ENCODE data around the gene CUL9. TPM values are rescaled to one million over a fixed set of nuclear protein-coding genes. Genes with fewer than 3 reads are reported as not detected.

Gene CUL9
- total and polyA plus RNA-seq, 5 donors from 2014 or later: 22.5 to 81.2 (median 24.7) TPM

GRCh38 chr6:43255408-43256054, 73.5 kb downstream of the CUL9 start:
- Histone ChIP-seq H3K27ac (ENCODE audit: insufficient read depth, low read length, poor library complexity, severe bottlenecking) (no peak overlapping the region), H3K4me1 (ENCODE audit: control insufficient read depth, insufficient read depth, low read length, poor library complexity, severe bottlenecking) (no peaks in the 10 kb centered on the region), H3K9me3 (ENCODE audit: control insufficient read depth in 2 of 2, low read length in 2 of 2) (no peaks in the 10 kb centered on the region), H3K36me3 (ENCODE audit: control insufficient read depth, insufficient read depth, low read length) (no peaks in the 10 kb centered on the region), H3K27me3 (ENCODE audit: control insufficient read depth, insufficient read depth, low read length) (no peaks in the 10 kb centered on the region), H3K4me3 (ENCODE audit: low read depth, low read length) (no peak overlapping the region)
- no peaks in the 10 kb centered on the region for H3K9me3 Mint-ChIP-seq
- peaks cover 2 to 19% (median 6%) of the 10 kb centered on the region in 4 donors for H3K4me1 Mint-ChIP-seq
- H3K27me3 Mint-ChIP-seq: no peaks in the 10 kb centered on the region
- DNase-seq (no peak), ATAC-seq (ENCODE audit: low read depth in 2 of 2) (no peak)
- peak overlapping the region in 1 of 3 donors; percentile 68 for H3K27ac Mint-ChIP-seq
- H3K36me3 Mint-ChIP-seq: no peaks in the 10 kb centered on the region
- no peak overlapping the region for H3K4me3 Mint-ChIP-seq

DNA sequence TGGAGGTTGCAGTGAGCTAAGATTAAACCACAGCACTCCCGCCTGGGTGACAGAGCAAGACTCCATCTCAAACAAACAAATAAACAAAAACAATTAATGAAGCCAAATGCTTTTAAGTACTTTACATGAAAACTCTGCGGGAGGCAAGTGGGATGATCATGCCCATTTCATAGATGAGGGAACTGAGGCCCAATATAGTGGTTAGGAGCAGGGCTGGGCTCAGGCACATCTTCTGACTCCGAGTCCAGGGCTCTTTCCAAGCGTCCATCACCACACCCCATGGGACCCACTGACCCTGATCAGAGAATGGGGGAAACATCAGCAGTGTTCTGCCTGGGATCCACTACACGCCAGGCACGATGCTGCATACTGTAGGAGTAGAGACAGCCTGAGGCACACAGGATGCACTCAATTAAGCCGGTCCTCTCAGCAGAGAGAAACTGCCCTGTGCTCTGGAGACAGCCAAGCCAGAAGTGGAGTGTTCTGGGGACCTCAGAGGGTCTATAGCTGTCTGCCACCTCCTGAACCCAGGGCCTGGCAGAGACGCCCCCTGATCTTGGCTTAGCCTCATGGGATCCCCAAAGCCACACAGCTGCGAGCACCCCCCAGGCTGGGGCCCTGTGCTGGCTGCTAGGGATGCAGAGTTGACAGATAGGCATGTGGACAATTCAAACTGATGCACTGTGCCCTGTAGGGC, 74.8 kb downstream of the CUL9 start:
- Histone ChIP-seq H3K36me3 (ENCODE audit: control insufficient read depth, insufficient read depth, low read length) (no peaks in the 10 kb centered on the region), H3K27ac (ENCODE audit: insufficient read depth, low read length, poor library complexity, severe bottlenecking) (no peak overlapping the region), H3K4me1 (ENCODE audit: control insufficient read depth, insufficient read depth, low read length, poor library complexity, severe bottlenecking) (no peaks in the 10 kb centered on the region), H3K9me3 (ENCODE audit: control insufficient read depth in 2 of 2, low read length in 2 of 2) (no peaks in the 10 kb centered on the region), H3K4me3 (ENCODE audit: low read depth, low read length) (no peak overlapping the region), H3K27me3 (ENCODE audit: control insufficient read depth, insufficient read depth, low read length) (no peaks in the 10 kb centered on the region)
- DNase-seq (no peak), ATAC-seq (ENCODE audit: low read depth in 2 of 2) (no peak)
- Mint-ChIP-seq H3K4me1 (peaks cover 0 to 8% (median under 1%) of the 10 kb centered on the region in 4 donors), H3K4me3 (no peak overlapping the region), H3K27me3 (no peaks in the 10 kb centered on the region), H3K27ac (no peak overlapping the region), H3K9me3 (no peaks in the 10 kb centered on the region), H3K36me3 (no peaks in the 10 kb centered on the region)

- peaks cover 0 to 7% (median under 1%) of the 10 kb centered on the region in 4 donors for H3K4me1 Mint-ChIP-seq
- H3K4me3 ChIP-seq (ENCODE audit: low read depth, low read length): no peak overlapping the region
- H3K9me3 Mint-ChIP-seq: no peaks in the 10 kb centered on the region
- no peaks in the 10 kb centered on the region for H3K9me3 ChIP-seq (ENCODE audit: control insufficient read depth in 2 of 2, low read length in 2 of 2)
- H3K36me3 ChIP-seq (ENCODE audit: control insufficient read depth, insufficient read depth, low read length): no peaks in the 10 kb centered on the region
- H3K27ac Mint-ChIP-seq: peak overlapping the region in 2 of 3 donors; percentile 39 to 52
- H3K4me1 ChIP-seq (ENCODE audit: control insufficient read depth, insufficient read depth, low read length, poor library complexity, severe bottlenecking): no peaks in the 10 kb centered on the region
- H3K27me3 ChIP-seq (ENCODE audit: control insufficient read depth, insufficient read depth, low read length): no peaks in the 10 kb centered on the region
- H3K27me3 Mint-ChIP-seq: no peaks in the 10 kb centered on the region
- DNase-seq (no peak), ATAC-seq (ENCODE audit: low read depth in 2 of 2) (no peak)
- no peak overlapping the region for H3K27ac ChIP-seq (ENCODE audit: insufficient read depth, low read length, poor library complexity, severe bottlenecking)
- H3K36me3 Mint-ChIP-seq: no peaks in the 10 kb centered on the region
- no peak overlapping the region for H3K4me3 Mint-ChIP-seq
Observed at GRCh38 chr6:43257367-43258145, 75.6 kb downstream of the CUL9 start.

GRCh38 chr6:43258180-43258579, 76.2 kb downstream of the CUL9 start:
- H3K4me1 ChIP-seq (ENCODE audit: control insufficient read depth, insufficient read depth, low read length, poor library complexity, severe bottlenecking): no peaks in the 10 kb centered on the region
- no peak overlapping the region for H3K4me3 ChIP-seq (ENCODE audit: low read depth, low read length)
- no peaks in the 10 kb centered on the region for H3K27me3 Mint-ChIP-seq
- H3K27ac Mint-ChIP-seq: peak overlapping the region in 1 of 3 donors; percentile 52
- H3K4me3 Mint-ChIP-seq: no peak overlapping the region
- H3K4me1 Mint-ChIP-seq: peaks cover 0 to 7% (median under 1%) of the 10 kb centered on the region in 4 donors
- no peak overlapping the region for H3K27ac ChIP-seq (ENCODE audit: insufficient read depth, low read length, poor library complexity, severe bottlenecking)
- no peaks in the 10 kb centered on the region for H3K9me3 ChIP-seq (ENCODE audit: control insufficient read depth in 2 of 2, low read length in 2 of 2)
- no peaks in the 10 kb centered on the region for H3K27me3 ChIP-seq (ENCODE audit: control insufficient read depth, insufficient read depth, low read length)
- DNase-seq (no peak), ATAC-seq (ENCODE audit: low read depth in 2 of 2) (no peak)
- H3K36me3 ChIP-seq (ENCODE audit: control insufficient read depth, insufficient read depth, low read length): no peaks in the 10 kb centered on the region
- no peaks in the 10 kb centered on the region for H3K9me3 Mint-ChIP-seq
- H3K36me3 Mint-ChIP-seq: no peaks in the 10 kb centered on the region

- Mint-ChIP-seq H3K4me1 (peaks cover 0 to 12% (median under 1%) of the 10 kb centered on the region in 4 donors), H3K27ac (no peak overlapping the region), H3K36me3 (no peaks in the 10 kb centered on the region), H3K9me3 (no peaks in the 10 kb centered on the region), H3K27me3 (no peaks in the 10 kb centered on the region), H3K4me3 (no peak overlapping the region)
- H3K4me3 ChIP-seq (ENCODE audit: low read depth, low read length): no peak overlapping the region
- H3K36me3 ChIP-seq (ENCODE audit: control insufficient read depth, insufficient read depth, low read length): no peaks in the 10 kb centered on the region
- H3K27ac ChIP-seq (ENCODE audit: insufficient read depth, low read length, poor library complexity, severe bottlenecking): no peak overlapping the region
- H3K27me3 ChIP-seq (ENCODE audit: control insufficient read depth, insufficient read depth, low read length): no peaks in the 10 kb centered on the region
- H3K9me3 ChIP-seq (ENCODE audit: control insufficient read depth in 2 of 2, low read length in 2 of 2): no peaks in the 10 kb centered on the region
- DNase-seq: no peak
- peaks cover 4% of the 10 kb centered on the region for H3K4me1 ChIP-seq (ENCODE audit: control insufficient read depth, insufficient read depth, low read length, poor library complexity, severe bottlenecking)
- no peak for ATAC-seq (ENCODE audit: low read depth in 2 of 2)
Observed at GRCh38 chr6:43258807-43259686, 77.1 kb downstream of the CUL9 start.

DNA sequence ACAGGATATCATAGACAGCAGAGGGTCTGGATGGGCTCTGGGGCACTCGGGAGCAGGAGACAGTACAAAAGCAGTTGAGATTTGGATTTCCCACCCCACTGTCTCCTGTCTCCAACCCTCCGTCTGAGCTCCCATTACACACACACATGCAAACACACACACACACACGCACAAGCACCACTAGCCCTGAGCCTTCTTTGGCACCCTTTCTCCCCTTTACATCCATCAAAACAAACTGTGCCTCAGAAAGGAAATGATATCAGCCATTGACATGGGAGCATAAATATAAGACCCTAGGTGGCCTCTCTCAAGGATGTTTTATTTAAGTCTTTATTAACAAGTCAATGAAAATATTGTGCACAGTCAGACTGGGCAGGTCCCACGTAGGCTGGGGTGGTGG, 78.8 kb downstream of the CUL9 start:
- Histone ChIP-seq H3K4me1 (ENCODE audit: control insufficient read depth, insufficient read depth, low read length, poor library complexity, severe bottlenecking) (peaks cover 4% of the 10 kb centered on the region), H3K27ac (ENCODE audit: insufficient read depth, low read length, poor library complexity, severe bottlenecking) (no peak overlapping the region), H3K27me3 (ENCODE audit: control insufficient read depth, insufficient read depth, low read length) (no peaks in the 10 kb centered on the region), H3K36me3 (ENCODE audit: control insufficient read depth, insufficient read depth, low read length) (no peaks in the 10 kb centered on the region), H3K4me3 (ENCODE audit: low read depth, low read length) (no peak overlapping the region), H3K9me3 (ENCODE audit: control insufficient read depth in 2 of 2, low read length in 2 of 2) (no peaks in the 10 kb centered on the region)
- no peaks in the 10 kb centered on the region for H3K36me3 Mint-ChIP-seq
- DNase-seq: no peak
- no peak overlapping the region for H3K4me3 Mint-ChIP-seq
- H3K4me1 Mint-ChIP-seq: peaks cover 0 to 10% (median under 1%) of the 10 kb centered on the region in 4 donors
- no peaks in the 10 kb centered on the region for H3K9me3 Mint-ChIP-seq
- H3K27me3 Mint-ChIP-seq: no peaks in the 10 kb centered on the region
- peak overlapping the region in 1 of 3 donors; percentile 48 for H3K27ac Mint-ChIP-seq
- ATAC-seq (ENCODE audit: low read depth in 2 of 2): no peak

DNA sequence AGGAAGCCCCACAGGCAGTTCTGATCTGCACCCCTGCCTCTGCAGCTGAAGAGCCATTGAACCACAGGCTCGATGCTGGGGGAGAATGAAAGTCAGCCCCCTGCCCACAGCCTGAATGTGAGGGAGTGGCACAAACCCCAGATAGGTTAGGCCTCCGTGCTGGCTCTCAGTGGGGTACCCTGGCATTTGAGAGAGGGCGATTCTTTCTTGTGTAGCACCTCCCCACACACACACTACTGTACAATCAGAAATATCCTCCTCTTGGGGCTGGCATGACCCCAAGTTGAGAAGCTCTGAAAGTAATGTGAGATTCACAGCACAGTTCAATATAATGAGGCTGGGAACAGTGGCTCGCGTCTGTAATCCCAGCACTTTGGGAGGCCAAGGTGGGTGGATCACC, 79.2 kb downstream of the CUL9 start:
- ATAC-seq (ENCODE audit: low read depth in 2 of 2) (no peak), DNase-seq (no peak)
- H3K9me3 ChIP-seq (ENCODE audit: control insufficient read depth in 2 of 2, low read length in 2 of 2): no peaks in the 10 kb centered on the region
- Mint-ChIP-seq H3K4me1 (peaks cover 0 to 10% (median under 1%) of the 10 kb centered on the region in 4 donors), H3K36me3 (no peaks in the 10 kb centered on the region), H3K27me3 (no peaks in the 10 kb centered on the region), H3K27ac (peak overlapping the region in 1 of 3 donors; percentile 11), H3K4me3 (no peak overlapping the region), H3K9me3 (no peaks in the 10 kb centered on the region)
- no peak overlapping the region for H3K27ac ChIP-seq (ENCODE audit: insufficient read depth, low read length, poor library complexity, severe bottlenecking)
- H3K4me1 ChIP-seq (ENCODE audit: control insufficient read depth, insufficient read depth, low read length, poor library complexity, severe bottlenecking): peaks cover 4% of the 10 kb centered on the region
- H3K27me3 ChIP-seq (ENCODE audit: control insufficient read depth, insufficient read depth, low read length): no peaks in the 10 kb centered on the region
- H3K4me3 ChIP-seq (ENCODE audit: low read depth, low read length): no peak overlapping the region
- H3K36me3 ChIP-seq (ENCODE audit: control insufficient read depth, insufficient read depth, low read length): no peaks in the 10 kb centered on the region
